ENCODE results near the gene SLC12A2. TPM values are rescaled to one million over a fixed set of nuclear protein-coding genes. Genes with fewer than 3 reads are reported as not detected.

SLC12A2 gene
- total RNA-seq, 3 donors from 2014 or later: 67.6 to 207 (median 151) TPM

DNA sequence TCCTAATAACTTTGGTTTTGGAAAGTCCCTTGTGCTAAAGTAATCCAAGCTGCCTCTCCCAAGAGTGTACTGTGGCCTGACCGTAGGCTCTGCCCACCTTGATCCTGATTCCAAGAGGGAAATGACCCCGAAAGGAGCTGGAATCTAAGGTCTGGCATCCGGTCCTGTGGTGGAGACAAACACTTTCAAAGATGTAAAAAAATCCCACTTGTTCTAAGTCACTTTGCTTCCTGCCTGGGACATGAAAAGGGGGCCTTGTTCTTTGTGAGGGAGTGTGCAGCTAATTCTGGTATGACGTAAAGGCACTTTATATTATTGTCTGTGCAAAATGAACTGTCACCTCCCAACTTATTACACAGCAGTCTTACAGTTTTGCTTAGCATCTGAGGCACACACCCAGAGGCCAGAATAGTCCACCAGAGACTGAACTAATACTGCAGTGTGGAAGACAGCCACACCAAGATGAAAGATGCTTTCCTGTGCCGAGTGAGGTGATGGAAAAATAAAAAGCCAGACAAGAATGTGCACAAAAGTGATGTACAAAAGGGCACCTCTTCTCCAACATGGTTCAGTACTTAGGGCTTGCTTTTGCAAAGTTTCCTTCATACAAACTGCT lies 128.7 kb downstream of the SLC12A2 start:
- ATAC-seq: no peak
- H3K36me3 ChIP-seq (ENCODE audit: low read depth): no peaks in the 10 kb centered on the region
- H3K4me3 ChIP-seq: no peak overlapping the region
- no peaks in the 10 kb centered on the region for H3K4me1 ChIP-seq (ENCODE audit: low read depth)
- TF ChIP-seq, protein P1, sequence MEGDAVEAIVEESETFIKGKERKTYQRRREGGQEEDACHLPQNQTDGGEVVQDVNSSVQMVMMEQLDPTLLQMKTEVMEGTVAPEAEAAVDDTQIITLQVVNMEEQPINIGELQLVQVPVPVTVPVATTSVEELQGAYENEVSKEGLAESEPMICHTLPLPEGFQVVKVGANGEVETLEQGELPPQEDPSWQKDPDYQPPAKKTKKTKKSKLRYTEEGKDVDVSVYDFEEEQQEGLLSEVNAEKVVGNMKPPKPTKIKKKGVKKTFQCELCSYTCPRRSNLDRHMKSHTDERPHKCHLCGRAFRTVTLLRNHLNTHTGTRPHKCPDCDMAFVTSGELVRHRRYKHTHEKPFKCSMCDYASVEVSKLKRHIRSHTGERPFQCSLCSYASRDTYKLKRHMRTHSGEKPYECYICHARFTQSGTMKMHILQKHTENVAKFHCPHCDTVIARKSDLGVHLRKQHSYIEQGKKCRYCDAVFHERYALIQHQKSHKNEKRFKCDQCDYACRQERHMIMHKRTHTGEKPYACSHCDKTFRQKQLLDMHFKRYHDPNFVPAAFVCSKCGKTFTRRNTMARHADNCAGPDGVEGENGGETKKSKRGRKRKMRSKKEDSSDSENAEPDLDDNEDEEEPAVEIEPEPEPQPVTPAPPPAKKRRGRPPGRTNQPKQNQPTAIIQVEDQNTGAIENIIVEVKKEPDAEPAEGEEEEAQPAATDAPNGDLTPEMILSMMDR (IDR thresholded peaks at IDR 0.05): no peak
- DNase-seq: no peak
- intact Hi-C loops (cut with DNase I, micrococcal nuclease): loop anchor here (5.0 to 10.0 kb wide), 3 partner anchors 283 to 633 kb away; no protein-coding TSS in a partner anchor
- no peaks in the 10 kb centered on the region for H3K9me3 ChIP-seq

DNA sequence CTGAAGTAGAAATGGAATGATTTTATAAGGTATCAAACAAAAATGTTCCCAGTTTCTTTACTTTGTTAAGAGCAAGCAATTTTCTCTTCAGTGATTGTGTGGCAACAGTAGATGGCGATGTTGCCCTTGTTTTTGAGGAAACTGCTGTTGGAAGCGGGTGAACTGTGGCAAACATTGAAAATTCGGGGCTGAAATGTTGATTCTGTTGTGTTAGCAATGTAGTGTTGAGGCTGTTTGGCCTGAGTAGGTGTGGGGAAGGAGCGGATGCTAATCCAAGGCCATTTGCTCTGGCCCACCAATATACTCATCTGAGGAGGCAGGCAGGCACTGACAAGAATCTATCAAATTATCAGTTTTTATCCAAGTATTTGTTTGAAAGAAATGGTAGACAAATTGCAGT lies 129.8 kb downstream of the SLC12A2 start:
- DNase-seq: peak in 1 of 3 donors; percentile 71
- Histone ChIP-seq H3K36me3 (ENCODE audit: low read depth) (no peaks in the 10 kb centered on the region), H3K9me3 (no peaks in the 10 kb centered on the region), H3K4me1 (ENCODE audit: low read depth) (no peaks in the 10 kb centered on the region), H3K4me3 (no peak overlapping the region)
- TF ChIP-seq, protein P1 (IDR thresholded peaks at IDR 0.05): no peak
- intact Hi-C loops (cut with DNase I, micrococcal nuclease): loop anchor here (5.0 to 10.0 kb wide), 3 partner anchors 281 to 631 kb away; no protein-coding TSS in a partner anchor
- peak; percentile 42 for ATAC-seq

DNA sequence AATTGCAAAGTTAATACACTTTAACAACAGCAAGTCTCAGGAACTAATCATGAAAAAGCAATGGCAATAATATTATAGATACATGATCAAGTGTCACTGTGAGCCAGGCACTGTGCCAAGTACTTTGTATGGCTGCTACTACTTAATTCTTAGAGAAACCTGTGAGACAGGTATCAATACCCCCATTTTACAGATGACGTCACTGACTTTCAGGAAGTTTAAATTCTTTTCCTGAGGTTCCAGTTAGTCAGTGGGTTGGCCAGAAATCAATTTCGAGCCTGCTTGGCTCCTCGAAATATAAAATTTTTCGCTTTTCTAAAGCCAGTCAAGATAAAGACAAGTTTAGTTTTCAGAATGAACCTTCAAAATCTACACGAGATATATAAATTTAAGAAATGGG lies 130.3 kb downstream of the SLC12A2 start:
- Histone ChIP-seq H3K4me3 (no peak overlapping the region), H3K4me1 (ENCODE audit: low read depth) (no peaks in the 10 kb centered on the region), H3K36me3 (ENCODE audit: low read depth) (no peaks in the 10 kb centered on the region), H3K9me3 (no peaks in the 10 kb centered on the region)
- TF ChIP-seq, protein P1 (IDR thresholded peaks at IDR 0.05): no peak
- ATAC-seq (no peak), DNase-seq (no peak)
- intact Hi-C loops (cut with DNase I, micrococcal nuclease): loop anchor here (5.0 to 10.0 kb wide), 3 partner anchors 281 to 631 kb away; no protein-coding TSS in a partner anchor

DNA sequence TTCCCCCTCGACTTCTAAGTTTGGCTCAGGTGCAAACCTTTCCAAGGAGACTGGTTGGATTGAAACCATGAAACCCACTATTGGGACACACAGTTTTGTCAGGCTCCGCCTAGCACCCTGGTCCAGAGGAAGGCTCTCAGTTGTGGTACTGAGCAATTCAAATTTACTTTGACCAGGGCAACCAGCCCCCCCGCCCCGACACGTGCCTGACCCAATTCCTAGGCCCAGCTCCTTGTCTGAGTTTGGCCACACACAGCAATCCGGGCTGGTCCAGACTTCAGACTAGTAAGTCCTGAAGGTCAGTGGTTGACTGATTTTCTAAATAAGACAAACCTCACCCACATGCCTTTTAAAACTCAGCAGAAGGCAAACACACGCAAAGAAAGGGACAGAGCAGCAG lies 132.7 kb downstream of the SLC12A2 start:
- H3K36me3 ChIP-seq (ENCODE audit: low read depth): no peaks in the 10 kb centered on the region
- H3K4me3 ChIP-seq: no peak overlapping the region
- ATAC-seq: no peak
- H3K4me1 ChIP-seq (ENCODE audit: low read depth): no peaks in the 10 kb centered on the region
- DNase-seq: no peak
- H3K9me3 ChIP-seq: no peaks in the 10 kb centered on the region
- intact Hi-C loops (cut with DNase I, micrococcal nuclease): loop anchor here in 1 of 2 donors (10.0 kb wide), 2 partner anchors 279 to 629 kb away; no protein-coding TSS in a partner anchor
- TF ChIP-seq, protein P1 (IDR thresholded peaks at IDR 0.05): no peak

DNA sequence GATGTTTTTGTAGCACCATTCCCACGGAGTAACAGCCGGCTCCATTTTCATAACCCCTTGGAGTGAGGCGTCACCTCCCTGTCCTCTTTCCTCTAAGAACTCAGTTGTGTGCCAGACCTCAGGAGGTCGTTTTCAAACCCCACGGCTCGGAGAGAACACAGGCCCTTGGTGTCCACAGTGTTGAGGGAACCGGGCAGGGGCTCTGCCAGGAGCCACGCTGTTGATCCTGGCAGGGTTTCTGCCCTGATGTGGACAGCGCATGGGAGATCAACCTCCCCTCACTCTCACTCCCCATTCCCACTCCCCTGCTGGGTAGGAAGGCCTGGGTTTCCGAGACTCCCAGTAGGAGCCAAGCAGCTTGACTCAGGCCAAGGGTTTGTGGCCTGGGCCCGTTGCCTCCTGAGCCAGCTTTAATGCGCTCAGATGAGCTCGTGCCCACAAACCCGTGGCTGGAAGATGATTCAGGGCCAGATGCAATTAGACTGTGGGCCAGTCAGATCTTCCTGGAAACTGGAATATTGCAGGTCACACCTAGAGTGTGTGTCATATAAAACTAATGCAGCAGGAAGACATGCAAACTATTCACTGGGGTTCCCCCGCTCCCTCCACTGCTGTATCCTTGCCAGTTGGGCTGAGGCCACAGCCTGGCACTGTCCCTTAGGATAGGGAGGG lies 133.4 kb downstream of the SLC12A2 start:
- intact Hi-C loops (cut with DNase I, micrococcal nuclease): loop anchor here in 1 of 2 donors (10.0 kb wide), 2 partner anchors 278 to 628 kb away; no protein-coding TSS in a partner anchor
- H3K9me3 ChIP-seq: no peaks in the 10 kb centered on the region
- TF ChIP-seq, protein P1 (IDR thresholded peaks at IDR 0.05): no peak
- H3K36me3 ChIP-seq (ENCODE audit: low read depth): no peaks in the 10 kb centered on the region
- no peak overlapping the region for H3K4me3 ChIP-seq
- ATAC-seq: peak; percentile 74
- DNase-seq: no peak
- no peaks in the 10 kb centered on the region for H3K4me1 ChIP-seq (ENCODE audit: low read depth)
